ENCODE measurements around the gene TRPM3. TPM values are rescaled to one million over a fixed set of nuclear protein-coding genes. Genes with fewer than 3 reads are reported as not detected.

TRPM3 gene
- total RNA-seq, 2 donors from 2014 or later = not detected

GRCh38 chr9:70949239-70949638, 172.2 kb downstream of the TRPM3 start:
- no peak overlapping the region for H3K4me3 Mint-ChIP-seq
- H3K36me3 Mint-ChIP-seq (ENCODE audit: low read depth) = no peaks in the 10 kb centered on the region
- ATAC-seq (no peak), DNase-seq (no peak)
- H3K4me1 Mint-ChIP-seq = no peaks in the 10 kb centered on the region
- no peak overlapping the region for H3K27ac Mint-ChIP-seq
- peaks cover 6% of the 10 kb centered on the region for H3K27me3 Mint-ChIP-seq
- H3K9me3 ChIP-seq (ENCODE audit: control insufficient read depth, low read length, poor library complexity, severe bottlenecking) = no peaks in the 10 kb centered on the region

- Mint-ChIP-seq H3K4me1 (no peaks in the 10 kb centered on the region), H3K4me3 (no peak overlapping the region), H3K27me3 (peaks cover 6% of the 10 kb centered on the region), H3K36me3 (ENCODE audit: low read depth) (no peaks in the 10 kb centered on the region), H3K27ac (no peak overlapping the region)
- DNase-seq = no peak
- no peak for ATAC-seq
- H3K9me3 ChIP-seq (ENCODE audit: control insufficient read depth, low read length, poor library complexity, severe bottlenecking) = no peaks in the 10 kb centered on the region
Measured at GRCh38 chr9:70948744-70949143, 172.7 kb downstream of the TRPM3 start.

- Mint-ChIP-seq H3K27ac (no peak overlapping the region), H3K27me3 (peaks cover 6% of the 10 kb centered on the region), H3K4me3 (no peak overlapping the region), H3K4me1 (no peaks in the 10 kb centered on the region), H3K36me3 (ENCODE audit: low read depth) (no peaks in the 10 kb centered on the region)
- ATAC-seq (no peak), DNase-seq (no peak)
- H3K9me3 ChIP-seq (ENCODE audit: control insufficient read depth, low read length, poor library complexity, severe bottlenecking) = no peaks in the 10 kb centered on the region
Measured at GRCh38 chr9:70947511-70947910, 173.9 kb downstream of the TRPM3 start.

GRCh38 chr9:70947086-70947485, 174.3 kb downstream of the TRPM3 start:
- H3K27ac Mint-ChIP-seq = no peak overlapping the region
- no peaks in the 10 kb centered on the region for H3K4me1 Mint-ChIP-seq

GRCh38 chr9:70945301-70945700, 176.1 kb downstream of the TRPM3 start:
- ATAC-seq = no peak

More at GRCh38 chr9:70947086-70947485, 174.3 kb downstream of the TRPM3 start:
- DNase-seq = no peak
- Mint-ChIP-seq H3K4me3 (no peak overlapping the region), H3K27me3 (peaks cover 6% of the 10 kb centered on the region), H3K36me3 (ENCODE audit: low read depth) (no peaks in the 10 kb centered on the region)
- ATAC-seq = no peak
- H3K9me3 ChIP-seq (ENCODE audit: control insufficient read depth, low read length, poor library complexity, severe bottlenecking) = no peaks in the 10 kb centered on the region

GRCh38 chr9:70941191-70941590, 180.2 kb downstream of the TRPM3 start:
- no peak for DNase-seq
- H3K27me3 Mint-ChIP-seq = no peaks in the 10 kb centered on the region
- no peaks in the 10 kb centered on the region for H3K9me3 ChIP-seq (ENCODE audit: control insufficient read depth, low read length, poor library complexity, severe bottlenecking)
- ATAC-seq = no peak
- H3K27ac Mint-ChIP-seq = no peak overlapping the region
- no peaks in the 10 kb centered on the region for H3K4me1 Mint-ChIP-seq
- H3K36me3 Mint-ChIP-seq (ENCODE audit: low read depth) = no peaks in the 10 kb centered on the region
- no peak overlapping the region for H3K4me3 Mint-ChIP-seq

More at GRCh38 chr9:70945301-70945700, 176.1 kb downstream of the TRPM3 start:
- no peaks in the 10 kb centered on the region for H3K9me3 ChIP-seq (ENCODE audit: control insufficient read depth, low read length, poor library complexity, severe bottlenecking)
- Mint-ChIP-seq H3K36me3 (ENCODE audit: low read depth) (no peaks in the 10 kb centered on the region), H3K4me1 (no peaks in the 10 kb centered on the region), H3K27me3 (peaks cover 6% of the 10 kb centered on the region), H3K27ac (no peak overlapping the region), H3K4me3 (no peak overlapping the region)
- no peak for DNase-seq

- no peaks in the 10 kb centered on the region for H3K9me3 ChIP-seq (ENCODE audit: control insufficient read depth, low read length, poor library complexity, severe bottlenecking)
- Mint-ChIP-seq H3K4me1 (no peaks in the 10 kb centered on the region), H3K27me3 (no peaks in the 10 kb centered on the region), H3K36me3 (ENCODE audit: low read depth) (no peaks in the 10 kb centered on the region), H3K27ac (no peak overlapping the region), H3K4me3 (no peak overlapping the region)
- ATAC-seq (no peak), DNase-seq (no peak)
Measured at GRCh38 chr9:70940605-70941004, 180.8 kb downstream of the TRPM3 start.

- no peaks in the 10 kb centered on the region for H3K27me3 Mint-ChIP-seq
- H3K9me3 ChIP-seq (ENCODE audit: control insufficient read depth, low read length, poor library complexity, severe bottlenecking) = no peaks in the 10 kb centered on the region
- no peaks in the 10 kb centered on the region for H3K4me1 Mint-ChIP-seq
- no peak overlapping the region for H3K4me3 Mint-ChIP-seq
- DNase-seq (no peak), ATAC-seq (no peak)
- H3K27ac Mint-ChIP-seq = no peak overlapping the region
- no peaks in the 10 kb centered on the region for H3K36me3 Mint-ChIP-seq (ENCODE audit: low read depth)
Measured at GRCh38 chr9:70936536-70936935, 184.9 kb downstream of the TRPM3 start.

GRCh38 chr9:70935856-70936255, 185.6 kb downstream of the TRPM3 start:
- Mint-ChIP-seq H3K27ac (no peak overlapping the region), H3K4me1 (no peaks in the 10 kb centered on the region), H3K4me3 (no peak overlapping the region), H3K36me3 (ENCODE audit: low read depth) (no peaks in the 10 kb centered on the region), H3K27me3 (no peaks in the 10 kb centered on the region)
- DNase-seq = no peak
- H3K9me3 ChIP-seq (ENCODE audit: control insufficient read depth, low read length, poor library complexity, severe bottlenecking) = no peaks in the 10 kb centered on the region
- ATAC-seq = no peak

GRCh38 chr9:70934642-70935041, 186.8 kb downstream of the TRPM3 start:
- Mint-ChIP-seq H3K4me1 (no peaks in the 10 kb centered on the region), H3K36me3 (ENCODE audit: low read depth) (no peaks in the 10 kb centered on the region), H3K27me3 (no peaks in the 10 kb centered on the region), H3K4me3 (no peak overlapping the region), H3K27ac (no peak overlapping the region)
- H3K9me3 ChIP-seq (ENCODE audit: control insufficient read depth, low read length, poor library complexity, severe bottlenecking) = no peaks in the 10 kb centered on the region
- DNase-seq (no peak), ATAC-seq (no peak)

- Mint-ChIP-seq H3K4me1 (no peaks in the 10 kb centered on the region), H3K27ac (no peak overlapping the region), H3K36me3 (ENCODE audit: low read depth) (no peaks in the 10 kb centered on the region), H3K4me3 (no peak overlapping the region), H3K27me3 (no peaks in the 10 kb centered on the region)
- ATAC-seq (no peak), DNase-seq (no peak)
- no peaks in the 10 kb centered on the region for H3K9me3 ChIP-seq (ENCODE audit: control insufficient read depth, low read length, poor library complexity, severe bottlenecking)
Measured at GRCh38 chr9:70933321-70933720, 188.1 kb downstream of the TRPM3 start.

- H3K4me1 Mint-ChIP-seq = no peaks in the 10 kb centered on the region
- H3K4me3 Mint-ChIP-seq = no peak overlapping the region
Measured at GRCh38 chr9:70932097-70932496, 189.3 kb downstream of the TRPM3 start.

GRCh38 chr9:70927530-70927929, 193.9 kb downstream of the TRPM3 start:
- ATAC-seq = no peak
- Mint-ChIP-seq H3K27me3 (no peaks in the 10 kb centered on the region), H3K27ac (no peak overlapping the region), H3K4me3 (no peak overlapping the region), H3K36me3 (ENCODE audit: low read depth) (no peaks in the 10 kb centered on the region), H3K4me1 (no peaks in the 10 kb centered on the region)
- H3K9me3 ChIP-seq (ENCODE audit: control insufficient read depth, low read length, poor library complexity, severe bottlenecking) = no peaks in the 10 kb centered on the region
- DNase-seq = no peak

More at GRCh38 chr9:70932097-70932496, 189.3 kb downstream of the TRPM3 start:
- Mint-ChIP-seq H3K36me3 (ENCODE audit: low read depth) (no peaks in the 10 kb centered on the region), H3K27ac (no peak overlapping the region), H3K27me3 (no peaks in the 10 kb centered on the region)
- no peak for DNase-seq
- no peaks in the 10 kb centered on the region for H3K9me3 ChIP-seq (ENCODE audit: control insufficient read depth, low read length, poor library complexity, severe bottlenecking)
- ATAC-seq = no peak

- H3K27ac Mint-ChIP-seq = no peak overlapping the region
- DNase-seq (no peak), ATAC-seq (peak; percentile 28)
- no peaks in the 10 kb centered on the region for H3K36me3 Mint-ChIP-seq (ENCODE audit: low read depth)
- H3K9me3 ChIP-seq (ENCODE audit: control insufficient read depth, low read length, poor library complexity, severe bottlenecking) = no peaks in the 10 kb centered on the region
- no peak overlapping the region for H3K4me3 Mint-ChIP-seq
- H3K4me1 Mint-ChIP-seq = no peaks in the 10 kb centered on the region
- H3K27me3 Mint-ChIP-seq = no peaks in the 10 kb centered on the region
Measured at GRCh38 chr9:70924895-70925547, 196.4 kb downstream of the TRPM3 start.

All from T-helper 17 cell (primary cell).